Ishikawa (cell line): ENCODE data around the gene ALKBH5.

ENCODE experiments used
- CEBPB ChIP-seq: IDR thresholded peaks from 2 replicates; pipeline ENCODE4 v1.6.1; 2012
- EP300 ChIP-seq: IDR thresholded peaks from 2 replicates; pipeline ENCODE4 v1.6.1; 2012; ENCODE audit warnings: borderline replicate concordance

DNA sequence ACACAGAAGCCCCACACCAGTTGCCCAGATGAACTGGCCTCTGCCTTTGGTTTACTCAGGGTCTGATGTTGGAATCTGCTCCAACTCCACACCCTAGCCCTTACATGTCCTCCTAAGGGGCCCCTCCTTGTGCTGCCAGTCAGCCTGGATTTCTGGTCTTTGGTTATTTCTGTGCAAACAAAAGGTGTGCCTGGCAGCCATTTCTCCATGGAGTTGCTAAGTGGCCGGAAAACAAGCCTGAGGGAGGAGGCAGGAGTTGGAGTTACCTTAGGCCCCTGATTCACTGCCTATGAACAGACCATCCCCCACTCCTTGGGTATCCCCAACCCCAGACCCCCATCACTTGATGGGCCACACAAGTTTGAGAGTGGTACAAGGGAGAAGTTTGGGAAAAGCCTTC is 4.4 kb upstream of the ALKBH5 start:
- TF ChIP-seq CEBPB (no peak), EP300 (no peak)
